BE2C (cell line): ENCODE results near the gene TIMM22.

Experiments used
- DNase-seq: peaks from one replicate; pipeline ENCODE4 v3.0.0-alpha.2; 2020
- H3K27me3 ChIP-seq: fragments of 250-450 bp; sonication (Bioruptor Pico); 2 replicates; pipeline ENCODE4 v1.5.1; 2020; ENCODE audit warnings: mild to moderate bottlenecking
- H3K36me3 ChIP-seq: fragments of 250-450 bp; sonication (Bioruptor Pico); 2 replicates; pipeline ENCODE4 v1.5.1; 2020; ENCODE audit warnings: mild to moderate bottlenecking
- H3K4me1 ChIP-seq: fragments of 250-450 bp; sonication (Bioruptor Pico); 2 replicates; pipeline ENCODE4 v1.5.1; 2020
- H3K4me3 ChIP-seq: 2 replicates; pipeline ENCODE4 v1.5.1; 2011; ENCODE audit warnings: low read depth, low read length
- H3K9me3 ChIP-seq: fragments of 250-450 bp; sonication (Bioruptor Pico); 2 replicates; pipeline ENCODE4 v1.5.1; 2020
- TF ChIP-seq, protein P1 (sequence below): IDR thresholded peaks from 2 replicates; pipeline ENCODE4 v1.5.1; 2012; ENCODE audit warnings: mild to moderate bottlenecking, low read depth, low read length

Gene TIMM22

DNA sequence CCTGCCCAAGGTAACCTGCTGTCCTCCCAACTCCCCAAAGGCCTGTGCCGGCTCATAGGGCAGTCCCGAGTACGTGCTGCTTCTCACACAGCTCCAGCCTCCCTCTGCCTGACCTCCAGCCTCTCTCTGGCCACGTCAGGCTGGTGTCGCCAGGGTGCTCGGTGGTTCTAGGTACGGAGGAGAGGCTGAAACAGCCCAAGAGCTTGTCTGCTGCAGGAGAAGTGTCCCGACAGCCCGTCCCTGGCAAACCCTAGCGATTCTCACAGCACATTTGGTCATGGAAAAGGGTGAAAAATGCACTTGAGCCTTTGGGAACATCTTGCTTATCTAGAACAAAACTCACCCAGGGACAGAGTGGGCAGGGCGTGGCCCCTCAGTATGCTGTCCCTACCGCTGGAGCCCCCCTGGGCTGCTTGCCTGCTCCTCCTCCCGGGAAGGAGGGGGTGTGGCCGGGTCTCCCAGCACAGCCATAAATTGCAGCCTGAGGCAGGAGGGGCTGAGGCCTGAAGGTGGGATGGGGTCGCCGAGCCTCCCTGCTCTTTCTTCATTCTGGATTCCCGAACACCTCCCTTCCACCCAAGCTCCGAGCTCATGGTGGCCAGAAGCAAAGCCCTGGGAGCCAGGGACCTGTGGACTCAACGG lies 40.4 kb downstream of the TIMM22 start:
- H3K36me3 ChIP-seq = no peaks in the 10 kb centered on the region

DNA sequence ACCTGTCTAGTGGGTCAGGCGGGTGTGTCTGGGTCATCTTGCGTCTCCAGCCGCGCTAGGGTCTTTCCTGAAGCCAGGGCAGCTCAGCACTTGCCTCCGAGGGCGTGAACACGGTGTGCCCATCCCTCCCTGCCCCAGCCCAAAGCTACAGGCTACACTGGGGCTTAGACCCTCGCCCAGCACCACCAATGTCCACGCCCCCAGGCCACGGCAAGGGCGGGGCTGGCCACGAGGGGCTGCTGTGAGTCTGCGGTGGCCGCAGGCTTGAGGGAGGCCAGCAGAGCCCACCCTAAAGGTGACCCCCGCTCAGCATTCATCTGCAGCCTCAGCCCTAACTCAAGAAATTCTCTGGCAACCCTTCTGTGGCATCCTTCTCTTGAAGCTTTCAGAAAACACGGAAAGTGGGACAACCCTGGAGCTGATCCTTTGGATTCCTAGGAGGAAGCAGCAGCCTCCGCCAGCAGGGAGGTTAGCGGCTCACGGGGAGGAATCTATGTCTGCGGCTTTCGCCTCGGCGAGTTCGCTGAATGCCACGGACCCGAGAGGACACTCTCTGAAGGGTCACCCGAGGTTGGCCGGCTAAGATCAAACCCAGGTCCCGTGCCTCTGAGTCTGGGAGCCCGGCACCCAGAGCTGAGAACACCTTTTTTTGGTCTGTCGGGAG lies 41.7 kb downstream of the TIMM22 start:
- Histone ChIP-seq H3K27me3 (no peaks in the 10 kb centered on the region), H3K4me1 (no peaks in the 10 kb centered on the region), H3K9me3 (no peaks in the 10 kb centered on the region), H3K4me3 (no peak overlapping the region), H3K36me3 (no peaks in the 10 kb centered on the region)
- no peak for DNase-seq
- TF ChIP-seq, protein P1, sequence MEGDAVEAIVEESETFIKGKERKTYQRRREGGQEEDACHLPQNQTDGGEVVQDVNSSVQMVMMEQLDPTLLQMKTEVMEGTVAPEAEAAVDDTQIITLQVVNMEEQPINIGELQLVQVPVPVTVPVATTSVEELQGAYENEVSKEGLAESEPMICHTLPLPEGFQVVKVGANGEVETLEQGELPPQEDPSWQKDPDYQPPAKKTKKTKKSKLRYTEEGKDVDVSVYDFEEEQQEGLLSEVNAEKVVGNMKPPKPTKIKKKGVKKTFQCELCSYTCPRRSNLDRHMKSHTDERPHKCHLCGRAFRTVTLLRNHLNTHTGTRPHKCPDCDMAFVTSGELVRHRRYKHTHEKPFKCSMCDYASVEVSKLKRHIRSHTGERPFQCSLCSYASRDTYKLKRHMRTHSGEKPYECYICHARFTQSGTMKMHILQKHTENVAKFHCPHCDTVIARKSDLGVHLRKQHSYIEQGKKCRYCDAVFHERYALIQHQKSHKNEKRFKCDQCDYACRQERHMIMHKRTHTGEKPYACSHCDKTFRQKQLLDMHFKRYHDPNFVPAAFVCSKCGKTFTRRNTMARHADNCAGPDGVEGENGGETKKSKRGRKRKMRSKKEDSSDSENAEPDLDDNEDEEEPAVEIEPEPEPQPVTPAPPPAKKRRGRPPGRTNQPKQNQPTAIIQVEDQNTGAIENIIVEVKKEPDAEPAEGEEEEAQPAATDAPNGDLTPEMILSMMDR = no peak

More for the DNA sequence above, 40.4 kb downstream of the TIMM22 start:
- TF ChIP-seq, protein P1 = no peak
- Histone ChIP-seq H3K4me1 (no peaks in the 10 kb centered on the region), H3K4me3 (no peak overlapping the region), H3K9me3 (no peaks in the 10 kb centered on the region), H3K27me3 (no peaks in the 10 kb centered on the region)
- no peak for DNase-seq

DNA sequence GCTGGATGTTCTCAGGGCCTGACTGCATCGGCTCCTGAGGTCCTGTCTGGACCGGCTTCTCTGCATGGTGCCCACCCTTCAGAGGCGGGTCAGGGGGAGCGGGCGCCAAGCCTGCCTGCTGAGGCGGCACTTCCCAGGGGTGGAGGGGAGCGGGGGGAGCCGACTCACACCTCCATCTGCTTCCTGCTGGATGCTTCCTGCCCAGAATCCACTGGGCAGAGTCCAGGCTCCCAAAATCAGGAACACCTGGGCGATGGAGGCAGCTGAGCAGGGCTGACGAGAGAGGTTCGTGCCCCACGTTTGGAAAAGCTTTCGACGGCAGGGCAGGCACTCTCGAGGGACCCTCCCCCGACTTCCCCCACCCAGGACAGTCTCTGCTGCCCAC lies 42.2 kb downstream of the TIMM22 start:
- H3K4me3 ChIP-seq = no peak overlapping the region
- DNase-seq = no peak
- H3K9me3 ChIP-seq = no peaks in the 10 kb centered on the region
- no peaks in the 10 kb centered on the region for H3K36me3 ChIP-seq
- no peaks in the 10 kb centered on the region for H3K4me1 ChIP-seq
- H3K27me3 ChIP-seq = no peaks in the 10 kb centered on the region
- TF ChIP-seq, protein P1 = no peak

GRCh38 chr17:1039511-1040215 lies 42.7 kb downstream of the TIMM22 start:
- no peak overlapping the region for H3K4me3 ChIP-seq
- no peaks in the 10 kb centered on the region for H3K36me3 ChIP-seq
- TF ChIP-seq, protein P1 = no peak
- no peaks in the 10 kb centered on the region for H3K4me1 ChIP-seq
- no peaks in the 10 kb centered on the region for H3K9me3 ChIP-seq
- DNase-seq = no peak
- H3K27me3 ChIP-seq = no peaks in the 10 kb centered on the region

DNA sequence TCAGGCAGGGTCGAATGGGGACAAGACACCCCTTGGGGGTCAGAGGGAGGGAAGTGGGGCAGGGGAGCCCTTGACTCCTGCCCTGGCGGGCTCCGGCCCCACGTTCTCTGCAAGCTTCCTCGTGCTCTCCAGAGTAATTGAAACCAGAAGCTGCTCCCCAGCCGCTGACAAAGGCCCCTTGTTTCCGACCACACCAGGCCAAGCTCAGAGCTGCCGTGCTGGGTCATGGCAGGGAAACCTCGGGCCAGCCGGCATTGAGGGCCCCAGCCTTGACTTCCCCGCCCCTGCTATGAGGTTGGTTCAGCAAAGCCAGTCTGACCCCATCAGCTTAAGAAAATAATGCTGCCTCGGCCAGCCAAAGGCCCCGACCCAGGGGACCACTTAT lies 43.3 kb downstream of the TIMM22 start:
- TF ChIP-seq, protein P1 = no peak
- Histone ChIP-seq H3K4me3 (no peak overlapping the region), H3K4me1 (no peaks in the 10 kb centered on the region), H3K27me3 (no peaks in the 10 kb centered on the region), H3K9me3 (no peaks in the 10 kb centered on the region), H3K36me3 (no peaks in the 10 kb centered on the region)
- DNase-seq = no peak

DNA sequence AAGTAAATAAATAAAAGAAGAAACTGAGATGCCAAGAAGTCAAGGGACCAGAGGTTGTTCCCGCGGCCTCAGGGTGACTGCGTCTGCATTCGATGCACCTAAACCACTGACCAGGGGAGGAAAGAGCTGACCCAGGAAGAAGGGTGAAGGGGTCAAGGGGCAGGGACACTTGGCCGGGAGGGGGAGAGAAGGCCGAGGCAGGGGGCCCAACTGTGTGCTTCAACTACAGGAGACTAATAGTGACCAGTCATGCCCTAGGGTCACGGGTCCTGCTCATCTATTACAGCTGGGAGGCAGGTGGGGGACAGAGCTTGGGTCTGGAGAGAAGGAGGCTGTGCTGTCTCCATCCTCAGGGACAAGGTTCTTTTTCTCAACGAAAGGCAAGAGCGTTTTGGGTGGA lies 44.8 kb downstream of the TIMM22 start:
- no peaks in the 10 kb centered on the region for H3K9me3 ChIP-seq
- TF ChIP-seq, protein P1 = no peak
- no peaks in the 10 kb centered on the region for H3K4me1 ChIP-seq
- H3K36me3 ChIP-seq = no peaks in the 10 kb centered on the region
- no peak overlapping the region for H3K4me3 ChIP-seq
- H3K27me3 ChIP-seq = no peaks in the 10 kb centered on the region
- DNase-seq = no peak
